Measurements from ENCODE around the gene FN3K.

Gene FN3K

GRCh38 chr17:82797061-82797460, 61.6 kb downstream of the FN3K start:
- no peak for DNase-seq

DNA sequence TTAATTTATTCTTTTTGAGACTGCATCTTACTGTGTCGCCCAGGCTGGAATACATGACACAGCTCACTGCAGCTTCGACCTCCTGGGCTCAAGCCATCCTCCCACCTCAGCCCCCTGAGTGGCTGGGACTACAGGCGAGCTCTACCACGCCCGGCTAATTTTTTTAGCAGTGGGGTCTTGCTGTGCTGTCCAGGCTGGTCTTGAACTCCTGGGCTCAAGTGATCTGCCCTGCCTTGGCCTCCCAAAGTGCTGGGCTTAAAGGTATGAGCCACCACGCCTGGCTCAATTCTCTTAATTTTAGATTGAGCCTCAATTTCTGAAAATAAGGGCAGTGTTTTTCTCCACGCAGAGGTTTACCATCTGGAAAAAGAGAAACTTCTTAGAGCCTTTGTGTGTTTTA, 63.3 kb downstream of the FN3K start:
- no peak for DNase-seq

- DNase-seq, result no peak
These were observed 64.2 kb downstream of the FN3K start for GRCh38 chr17:82799591-82799990.
